Gastrocnemius medialis (tissue), 4 donors: Measurements from ENCODE around the gene FBXO33.

ENCODE experiments used
- CTCF ChIP-seq, 5 experiments: fragments of 450-650 bp in 3 of 5; fragments of 200-600 bp in 2 of 5; sonication (generic) in 2 of 5; IDR thresholded peaks in 4 of 5; conservative IDR thresholded peaks in 1 of 5; 1 replicate in 4 of 5; 2 replicates in 1 of 5; pipeline ENCODE4 v1.5.1; 2016 to 2019; ENCODE audit warnings: antibody characterized with exemption in 5 of 5, mild to moderate bottlenecking in 3 of 5, moderate library complexity in 3 of 5
- POLR2A ChIP-seq, 2 donors: fragments of 450-650 bp; IDR thresholded peaks; one replicate each; pipeline ENCODE4 v1.6.1; 2017; ENCODE audit warnings: antibody characterized with exemption in 2 of 2, mild to moderate bottlenecking in 2 of 2, moderate library complexity in 2 of 2

DNA sequence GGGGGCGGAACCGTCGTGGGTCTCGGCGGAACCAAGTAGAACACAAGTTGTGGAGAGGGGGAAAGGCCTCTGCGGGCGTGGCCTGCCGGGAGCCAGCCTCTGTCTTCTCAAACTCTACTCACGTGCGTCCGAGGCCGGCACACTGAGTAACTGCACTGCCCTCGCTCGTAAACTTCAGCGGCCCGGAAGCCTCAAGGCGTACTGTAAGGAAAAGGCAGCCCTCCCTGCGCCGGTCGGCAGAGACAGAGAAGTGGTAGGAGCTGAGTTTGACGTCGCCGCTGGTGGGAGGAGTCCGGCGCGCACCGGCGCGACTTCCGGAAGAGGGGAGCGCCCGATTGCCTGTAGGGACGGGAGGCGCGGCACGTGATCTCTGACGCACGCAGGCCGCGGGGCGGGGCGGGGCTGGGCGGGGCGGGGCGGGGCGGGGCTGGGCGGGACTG, at the start of gene FBXO33:
- no peak for TF ChIP-seq CTCF (IDR thresholded peaks at IDR 0.05 in 4 of 5, conservative IDR thresholded peaks at IDR 0.05 in 1 of 5)
- no peak for TF ChIP-seq POLR2A (IDR thresholded peaks at IDR 0.05)
